Stimulated activated CD8-positive, alpha-beta memory T cell treated with anti-CD3 and anti-CD28 coated beads, Interleukin-12 subunit alpha, Interleukin-12 subunit beta, amount 100 ng/mL, for 24 hours (primary cell): ENCODE results near the gene KIF5C.

Experiments
- DNase-seq: peaks from one replicate; pipeline ENCODE4 v3.0.0-alpha.2; 2020; ENCODE audit errors: extremely low read depth

Gene KIF5C

GRCh38 chr2:148989882-148990493, 115.0 kb downstream of the KIF5C start:
- no peak for DNase-seq

GRCh38 chr2:148990968-148991367, 115.9 kb downstream of the KIF5C start:
- DNase-seq, result no peak

DNA sequence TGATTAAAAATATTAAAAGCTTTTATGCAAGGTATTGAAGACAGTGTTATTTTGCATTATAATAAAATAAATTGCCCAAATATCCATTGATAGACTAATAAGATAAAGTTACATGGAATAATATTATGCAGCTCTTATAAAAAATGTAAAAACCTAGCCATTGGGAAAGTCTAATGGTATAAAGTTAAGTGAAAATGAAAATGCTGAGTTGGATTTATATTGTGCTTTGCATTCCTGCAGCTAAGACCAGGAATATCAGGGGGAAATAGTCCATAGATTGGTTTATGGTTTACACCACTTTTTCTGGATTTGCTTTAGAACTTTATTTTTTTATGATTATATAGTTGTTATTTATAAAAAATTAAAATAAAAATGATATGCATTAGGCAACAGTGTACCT, 117.4 kb downstream of the KIF5C start:
- no peak for DNase-seq

DNA sequence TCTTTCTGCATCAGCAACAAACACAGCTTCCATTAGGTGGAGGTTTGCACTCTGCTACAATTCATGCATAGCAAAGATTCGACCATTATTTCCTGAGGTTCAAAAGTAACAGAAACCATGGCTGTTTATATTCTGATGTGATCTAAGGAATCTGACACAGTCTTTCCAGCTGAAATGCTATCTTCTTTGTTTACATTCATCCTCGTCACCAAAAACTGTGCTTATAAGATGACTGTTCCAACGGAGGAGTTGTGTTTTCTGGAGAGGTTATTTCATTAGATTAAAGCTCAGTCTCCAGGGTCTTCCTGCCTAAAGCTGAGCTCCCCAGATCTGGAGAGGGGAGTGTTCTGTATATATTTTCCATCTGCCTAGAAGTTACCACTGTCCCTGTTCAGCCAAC, 118.3 kb downstream of the KIF5C start:
- no peak for DNase-seq

GRCh38 chr2:148994341-148994740, 119.3 kb downstream of the KIF5C start:
- no peak for DNase-seq

DNA sequence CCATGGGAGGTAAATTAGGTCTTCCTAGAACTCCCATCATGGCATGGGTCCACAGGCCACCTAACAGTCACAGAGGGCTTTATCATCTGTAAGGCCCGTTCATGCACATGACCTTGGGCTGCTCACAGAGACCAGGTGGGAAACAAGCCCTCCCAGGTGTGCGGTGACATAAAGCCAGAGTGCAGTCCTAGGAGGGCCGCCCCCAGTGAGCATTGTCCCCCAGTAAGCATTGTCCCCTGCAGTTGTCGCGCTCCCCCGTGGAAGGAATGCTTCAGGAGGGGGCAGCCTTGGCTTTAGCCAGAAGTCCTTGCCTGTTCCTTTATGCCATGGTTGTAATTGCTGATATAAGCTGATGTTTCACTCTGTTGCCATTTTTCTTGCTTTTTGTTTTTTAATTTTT, 121.8 kb downstream of the KIF5C start:
- no peak for DNase-seq

GRCh38 chr2:148998165-148998830, 123.3 kb downstream of the KIF5C start:
- no peak for DNase-seq

DNA sequence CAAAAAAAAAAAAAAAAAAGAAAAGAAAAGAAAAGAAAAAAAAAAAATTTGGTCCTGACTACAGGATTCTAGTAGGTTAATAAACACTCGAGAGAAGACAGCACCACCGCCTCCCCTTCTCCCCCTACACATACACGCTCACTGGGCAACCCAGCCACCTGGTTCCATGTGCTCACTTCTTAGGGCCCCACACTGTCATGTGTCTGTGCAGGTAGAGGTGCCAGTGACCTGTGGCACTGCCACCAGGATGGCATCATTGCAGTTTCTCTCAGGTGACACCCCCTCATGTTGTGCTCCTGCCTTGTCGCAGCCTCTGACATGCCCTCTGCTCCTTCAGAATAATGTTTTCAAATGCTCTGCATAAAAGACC, 123.8 kb downstream of the KIF5C start:
- DNase-seq, result no peak

DNA sequence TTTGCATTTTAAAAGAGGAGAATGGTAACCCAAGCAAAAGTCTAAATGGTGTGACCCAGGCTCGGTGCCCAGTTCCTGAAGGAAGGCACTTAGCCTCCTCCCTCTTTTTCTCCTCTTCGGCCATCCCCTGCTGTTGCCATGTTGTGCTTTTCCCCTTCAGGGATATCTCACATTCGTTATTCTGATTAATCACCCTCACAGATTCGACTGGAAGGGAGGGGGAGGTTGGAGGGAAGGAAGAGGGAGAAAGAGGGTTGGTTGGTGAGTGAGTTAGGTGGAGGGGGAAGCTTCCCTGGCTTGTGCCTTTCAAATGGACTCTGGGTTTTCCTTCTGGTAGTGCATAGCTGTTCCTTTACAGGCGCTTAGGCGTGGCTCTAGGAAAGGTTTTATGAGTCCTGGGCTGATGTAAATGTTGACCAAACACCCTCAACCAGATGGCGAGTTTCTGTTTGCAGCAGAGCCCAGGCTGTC, 124.5 kb downstream of the KIF5C start:
- no peak for DNase-seq

DNA sequence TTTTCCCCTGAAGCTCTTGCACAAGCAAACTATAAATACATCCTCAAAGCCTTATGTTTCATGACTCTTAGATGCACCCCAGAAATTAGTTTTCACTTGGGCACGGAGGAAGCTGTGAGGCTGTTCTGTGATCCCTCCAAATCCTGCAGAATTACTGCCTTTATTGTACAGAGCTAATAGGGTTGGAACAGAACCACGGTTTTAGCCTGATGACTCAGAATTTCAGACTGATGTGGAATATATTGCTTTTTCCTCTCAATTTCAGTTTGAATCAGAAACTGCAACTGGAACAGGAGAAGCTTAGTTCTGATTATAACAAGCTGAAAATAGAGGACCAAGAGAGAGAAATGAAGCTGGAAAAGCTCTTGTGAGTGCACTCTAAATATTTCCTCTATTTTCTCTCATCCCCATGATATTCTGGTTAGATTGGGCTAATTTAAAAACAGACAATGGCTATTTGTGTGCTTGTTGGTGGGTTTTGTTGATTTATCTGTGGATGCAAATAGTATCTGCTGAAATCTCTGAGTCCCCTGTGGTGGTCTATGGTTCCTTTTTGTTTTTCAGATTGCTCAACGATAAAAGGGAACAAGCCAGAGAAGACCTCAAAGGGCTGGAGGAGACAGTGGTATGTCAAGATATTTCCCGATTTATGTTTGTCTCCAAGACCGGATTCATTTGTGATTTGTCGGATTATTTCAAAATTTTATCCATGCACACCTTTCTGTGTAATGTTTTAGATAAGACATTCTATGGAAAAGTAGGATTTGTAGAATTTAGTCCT, 125.3 kb downstream of the KIF5C start:
- no peak for DNase-seq

DNA sequence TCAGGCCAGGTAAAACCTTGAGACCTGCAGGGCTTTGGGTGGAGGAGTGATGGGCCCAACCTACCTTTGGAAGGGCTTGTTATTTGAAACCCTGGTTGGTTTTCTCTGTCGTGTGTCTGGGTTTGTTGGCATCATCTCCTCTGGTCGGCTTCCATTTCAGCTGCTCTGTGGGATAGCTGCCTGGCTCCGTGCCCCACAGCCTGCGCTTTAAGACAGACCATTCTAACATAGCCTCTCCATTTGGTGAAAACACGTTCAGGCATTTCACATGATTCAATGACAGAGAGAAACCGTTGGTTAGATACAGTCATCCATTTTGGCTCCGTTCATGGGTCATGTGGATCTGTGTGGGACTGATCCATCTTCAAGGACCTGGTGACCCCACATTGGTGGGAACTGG, 126.5 kb downstream of the KIF5C start:
- DNase-seq, result no peak

DNA sequence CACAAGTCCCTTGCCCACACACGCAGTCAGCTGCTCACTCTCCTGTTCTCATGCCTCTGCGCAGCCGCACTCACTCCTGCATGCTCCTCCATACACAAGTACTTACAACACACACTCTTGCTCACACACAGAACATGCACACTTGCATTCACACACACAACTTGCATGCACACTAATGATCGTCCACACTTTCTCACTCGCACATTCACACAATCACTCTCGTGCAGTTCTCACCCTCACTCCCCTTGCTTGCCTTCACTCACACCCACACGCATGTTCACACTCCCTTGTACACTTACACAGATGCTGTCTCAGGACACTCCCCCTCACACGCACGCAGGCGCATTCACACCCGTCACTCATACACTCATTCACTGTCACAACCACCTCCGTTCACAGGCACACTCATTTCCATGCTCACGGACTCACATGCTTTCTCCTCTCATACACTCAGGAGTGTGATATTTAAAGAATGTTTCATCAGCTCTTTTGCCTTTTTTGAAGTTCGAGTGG, 127.4 kb downstream of the KIF5C start:
- no peak for DNase-seq

DNA sequence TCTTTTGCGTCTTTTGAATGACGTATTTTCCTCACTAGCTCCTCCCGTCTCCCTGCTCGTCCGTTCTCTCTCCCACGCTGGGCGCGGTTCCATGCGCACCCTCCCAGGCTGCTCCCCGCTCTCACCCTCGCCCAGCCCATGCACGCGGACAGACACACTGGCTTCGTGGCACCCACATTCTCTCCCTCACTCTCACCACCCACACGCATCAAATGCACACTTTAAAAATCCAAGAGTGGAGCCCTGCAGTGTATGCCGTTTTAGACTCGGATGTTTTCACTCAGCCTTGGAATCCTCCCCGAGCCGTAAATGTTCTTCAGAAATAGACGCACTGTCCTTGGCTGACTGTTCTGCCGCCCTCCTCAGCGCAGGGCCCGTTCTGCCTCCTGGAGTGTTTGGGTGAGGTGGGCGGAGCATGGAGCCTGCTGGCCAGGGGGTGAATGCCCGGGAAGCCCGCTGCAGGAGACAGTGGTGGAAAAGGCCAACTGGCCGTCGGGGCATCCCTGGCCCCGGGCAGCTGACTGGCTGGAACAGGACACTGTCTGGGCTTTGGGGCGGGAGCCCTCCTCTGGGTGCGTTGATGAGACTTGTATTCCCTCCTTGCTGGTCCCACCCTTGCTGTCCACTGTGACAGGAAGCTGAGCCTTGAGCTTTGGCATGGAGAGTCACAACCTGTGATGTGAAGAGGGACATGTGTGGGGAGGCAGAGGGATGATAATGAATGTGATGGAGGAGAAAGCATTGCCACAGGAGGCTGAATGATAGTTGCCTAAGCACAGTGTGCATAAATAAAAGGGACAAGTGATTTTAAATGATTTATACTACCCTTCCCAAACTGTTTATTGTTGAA, 128.1 kb downstream of the KIF5C start:
- DNase-seq, result no peak

DNA sequence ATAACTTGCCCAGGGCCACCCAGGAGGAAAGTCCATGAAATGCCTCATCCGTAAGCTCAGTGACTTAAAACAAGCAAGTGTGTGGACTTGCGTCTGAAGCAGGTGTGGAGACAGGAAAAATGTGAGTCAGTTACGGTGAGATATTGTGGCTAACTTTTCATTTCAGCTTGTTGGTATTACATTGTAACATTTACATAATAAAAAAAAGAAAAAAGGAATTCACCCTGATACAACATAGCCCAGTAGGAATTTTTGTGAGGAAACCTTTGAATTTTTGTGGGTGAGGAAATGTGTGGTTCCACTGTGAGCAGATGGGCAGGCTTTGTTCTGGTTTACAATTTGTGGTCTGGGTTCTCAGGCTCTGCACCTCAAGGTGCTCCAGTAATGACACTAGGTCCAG, 129.8 kb downstream of the KIF5C start:
- DNase-seq, result no peak

DNA sequence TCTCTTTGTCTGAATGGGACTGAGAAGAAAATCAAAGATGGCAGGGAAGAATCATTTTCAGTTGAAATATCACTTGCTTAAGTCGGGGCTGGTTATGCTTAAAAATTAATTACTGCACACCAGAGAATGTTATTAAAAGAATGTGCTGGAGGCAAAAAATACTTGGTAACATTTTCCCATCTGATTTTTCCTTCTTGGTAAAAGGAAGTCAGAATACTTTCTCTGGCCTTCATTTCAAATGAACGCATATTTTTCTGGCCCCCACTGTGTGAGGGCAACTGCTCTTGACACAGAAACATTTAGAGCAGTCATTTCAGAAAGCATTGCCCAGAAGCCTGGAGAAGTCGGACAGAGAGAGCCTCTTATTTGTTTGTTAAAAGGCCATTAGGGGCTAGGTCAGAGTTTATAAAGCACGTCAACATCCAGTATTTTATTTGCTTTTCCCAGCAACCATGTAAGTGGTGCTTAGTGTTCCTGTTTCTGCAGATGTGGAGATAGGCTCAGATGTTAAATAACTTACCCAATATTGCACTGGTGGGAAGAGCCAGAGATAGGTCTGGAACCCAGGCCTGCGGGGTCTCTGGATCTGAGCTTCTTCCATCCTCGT, 130.5 kb downstream of the KIF5C start:
- no peak for DNase-seq

DNA sequence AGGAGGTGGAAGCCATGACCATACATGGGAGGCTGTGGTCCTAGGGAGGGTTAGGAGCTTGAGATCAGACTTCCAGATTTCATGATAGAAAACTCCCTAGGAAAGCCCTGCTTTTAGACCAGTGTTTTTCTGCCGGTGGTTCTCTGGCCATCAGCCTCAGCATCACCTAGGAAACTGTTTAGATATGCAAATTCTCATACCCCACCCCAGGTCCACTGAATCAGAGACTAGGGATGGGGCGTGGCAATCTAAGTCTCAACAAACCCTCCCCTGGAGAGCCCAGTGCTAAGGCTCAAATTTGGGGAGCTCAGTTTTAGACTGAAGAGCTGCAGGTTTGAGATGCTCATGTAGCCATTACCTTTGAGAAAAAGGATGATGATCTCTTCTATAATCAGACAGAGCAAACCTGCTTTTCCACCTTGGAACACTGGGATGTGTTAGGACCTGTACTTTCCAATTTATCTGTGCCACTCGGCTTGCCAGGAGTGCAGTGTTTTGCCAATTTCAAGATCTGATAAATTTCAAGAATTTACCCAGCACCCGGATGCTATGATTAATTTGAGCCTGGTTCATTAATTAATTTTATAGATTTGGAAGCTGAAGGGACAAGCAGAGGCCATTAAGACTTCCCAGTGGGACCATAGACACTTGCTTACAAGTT, 132.0 kb downstream of the KIF5C start:
- no peak for DNase-seq

- DNase-seq, result no peak
Measured at GRCh38 chr2:149008381-149008780, 133.4 kb downstream of the KIF5C start.

- DNase-seq, result no peak
Measured at GRCh38 chr2:149009576-149010461, 134.8 kb downstream of the KIF5C start.

GRCh38 chr2:149012545-149012944, 137.5 kb downstream of the KIF5C start:
- DNase-seq, result no peak

DNA sequence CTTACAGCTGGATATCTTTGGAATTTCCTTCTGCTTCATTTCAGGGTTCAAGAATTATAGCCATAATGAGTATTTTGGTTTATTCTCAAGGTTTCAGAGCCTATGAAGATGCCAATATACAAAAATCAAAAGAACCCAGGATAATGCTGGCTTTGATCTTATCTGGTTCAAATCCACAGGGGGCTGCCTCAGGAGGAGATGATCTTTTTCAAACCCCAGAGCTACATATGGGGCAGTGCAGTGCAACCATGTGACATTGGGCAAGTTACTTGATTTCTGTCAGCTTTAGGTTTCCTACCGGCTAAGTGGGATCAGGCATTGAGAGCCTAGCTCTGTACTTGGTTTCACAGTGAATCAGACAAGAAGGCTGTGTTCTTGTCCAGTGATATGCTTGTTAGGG, 140.5 kb downstream of the KIF5C start:
- DNase-seq, result no peak
